HuH-7.5 (cell line): ENCODE data around the gene PNPLA1.
"Not testable (repeated sequence)": the region's sequence is repeated elsewhere in the genome, so short reads cannot be mapped to it uniquely, and the experiment has no call there.

Source experiments
- DNase-seq: peaks from one replicate; pipeline ENCODE4 v3.0.0; 2011; ENCODE audit warnings: low spot score

PNPLA1 gene

DNA sequence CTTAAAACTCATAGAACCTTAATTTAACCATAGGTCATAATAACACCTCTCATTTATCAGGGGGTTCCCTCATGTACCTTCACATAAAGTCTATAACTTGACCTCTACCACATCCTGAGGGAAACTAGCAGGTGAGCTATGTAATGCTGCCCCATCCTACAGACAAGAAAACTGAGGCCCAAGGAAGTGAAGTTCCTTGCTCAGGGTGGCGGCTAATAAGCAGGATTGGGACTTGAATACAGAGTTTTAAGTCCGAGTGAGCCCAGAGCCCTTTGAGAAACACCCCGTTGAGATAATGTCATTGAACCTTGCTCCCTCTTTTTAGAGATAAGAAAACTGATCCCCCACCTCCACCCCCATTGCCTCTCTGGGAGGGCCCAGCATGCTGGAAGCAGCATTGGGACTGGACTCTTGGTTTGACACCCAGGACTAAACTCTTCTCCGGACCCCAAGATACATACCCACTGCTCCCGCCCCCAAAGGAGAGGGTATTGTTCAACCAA lies 66.4 kb downstream of the PNPLA1 start:
- no peak for DNase-seq

DNA sequence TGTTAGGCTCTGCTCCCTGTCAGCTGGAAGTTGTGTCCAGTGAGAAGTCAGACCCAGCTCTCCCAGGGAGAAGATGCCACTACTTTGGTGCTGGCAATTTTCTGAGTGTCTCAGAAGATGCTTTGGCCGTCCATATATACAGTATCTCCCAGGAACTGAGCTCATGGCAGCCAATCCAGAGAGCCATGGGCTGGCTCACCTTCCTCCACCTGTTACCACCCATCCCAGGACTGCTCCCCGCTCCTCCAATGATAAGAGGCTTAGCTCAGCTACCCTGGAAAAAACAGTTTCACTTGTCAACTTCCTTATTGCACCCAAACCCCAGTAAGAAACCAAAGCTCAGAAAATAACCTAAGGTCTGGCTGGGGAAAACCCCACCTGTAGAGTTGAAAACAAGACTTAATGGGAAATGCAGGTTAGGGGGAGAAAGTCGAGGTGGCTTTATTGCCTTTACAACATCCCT lies 67.0 kb downstream of the PNPLA1 start, which contains the start of gene BNIP5:
BNIP5 (minus strand) TSS at position 110 of the 463 bp plus-strand sequence. CDS start 6,198 bp downstream, outside the sequence.
- DNase-seq: no peak

DNA sequence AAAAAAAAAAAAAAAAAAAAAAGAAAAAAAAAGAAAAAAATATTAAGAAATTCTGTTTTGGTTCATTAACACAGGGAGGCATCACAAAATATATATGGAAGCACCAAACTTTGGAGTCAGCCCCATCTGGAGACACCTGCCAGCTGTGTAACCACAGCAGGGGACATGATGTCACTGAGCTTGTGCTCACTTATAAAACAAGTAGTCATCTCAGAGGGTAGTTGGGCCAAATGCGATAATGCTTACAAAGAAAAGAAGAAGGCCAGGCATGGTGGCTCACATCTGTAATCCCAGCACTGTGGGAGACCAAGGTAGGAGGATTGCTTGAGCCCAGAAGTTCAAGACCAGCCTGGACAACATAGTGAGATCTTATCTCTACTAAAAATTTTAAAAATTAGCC lies 68.0 kb downstream of the PNPLA1 start:
- DNase-seq: no peak

DNA sequence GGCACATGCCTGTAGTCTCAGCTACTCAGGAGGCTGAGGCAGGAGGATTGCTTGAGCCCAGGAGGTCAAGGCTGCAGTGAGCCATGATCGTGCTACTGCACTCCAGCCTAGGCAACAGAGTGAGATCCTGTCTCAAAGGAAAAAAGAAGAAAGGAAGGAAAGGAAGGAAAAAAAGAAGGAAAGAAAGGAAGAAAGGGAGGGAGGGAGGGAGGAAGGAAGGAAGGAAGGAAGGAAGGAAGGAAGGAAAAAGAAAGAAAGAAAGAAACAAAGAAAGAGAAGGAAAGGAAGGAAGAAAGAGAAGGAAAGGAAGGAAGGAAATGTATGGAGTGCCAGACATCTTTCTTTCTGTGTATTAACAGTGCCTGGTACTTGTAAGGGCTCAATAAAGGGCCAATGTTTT lies 68.4 kb downstream of the PNPLA1 start:
- not testable (repeated sequence) for DNase-seq

DNA sequence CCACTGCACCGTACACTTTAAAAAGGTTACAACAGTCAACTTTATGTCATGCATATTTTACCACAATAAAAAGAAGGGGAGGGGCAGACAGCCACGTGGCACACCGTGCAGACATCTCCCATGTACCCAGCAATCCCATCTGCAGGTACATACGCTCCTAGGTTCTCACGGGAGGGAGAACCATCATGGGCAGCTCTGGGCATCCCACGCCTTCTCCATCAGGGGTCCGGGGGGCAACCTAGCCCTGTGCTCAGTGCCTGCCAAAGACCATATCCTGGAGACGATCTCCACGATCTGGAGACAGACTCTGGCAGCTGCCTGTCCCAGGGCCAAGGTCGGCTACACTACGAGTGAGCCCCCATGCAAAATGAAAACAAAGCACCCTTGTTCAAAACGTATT lies 69.3 kb downstream of the PNPLA1 start:
- DNase-seq: no peak

DNA sequence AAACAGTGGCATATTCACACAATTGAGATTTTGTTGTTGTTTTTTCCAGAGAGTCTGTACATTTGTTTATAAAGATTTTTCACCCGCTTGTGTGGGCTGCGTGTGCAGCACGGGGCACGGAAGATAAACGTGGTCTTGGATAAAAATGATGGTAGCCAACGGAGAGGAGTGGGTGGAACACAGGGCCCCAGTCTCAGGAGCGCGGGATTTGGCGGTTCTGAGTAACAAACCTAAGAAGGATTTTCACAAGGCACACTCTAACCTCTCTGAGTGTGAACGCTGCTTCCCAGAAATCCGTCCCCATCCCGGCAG lies 70.4 kb downstream of the PNPLA1 start:
- no peak for DNase-seq

DNA sequence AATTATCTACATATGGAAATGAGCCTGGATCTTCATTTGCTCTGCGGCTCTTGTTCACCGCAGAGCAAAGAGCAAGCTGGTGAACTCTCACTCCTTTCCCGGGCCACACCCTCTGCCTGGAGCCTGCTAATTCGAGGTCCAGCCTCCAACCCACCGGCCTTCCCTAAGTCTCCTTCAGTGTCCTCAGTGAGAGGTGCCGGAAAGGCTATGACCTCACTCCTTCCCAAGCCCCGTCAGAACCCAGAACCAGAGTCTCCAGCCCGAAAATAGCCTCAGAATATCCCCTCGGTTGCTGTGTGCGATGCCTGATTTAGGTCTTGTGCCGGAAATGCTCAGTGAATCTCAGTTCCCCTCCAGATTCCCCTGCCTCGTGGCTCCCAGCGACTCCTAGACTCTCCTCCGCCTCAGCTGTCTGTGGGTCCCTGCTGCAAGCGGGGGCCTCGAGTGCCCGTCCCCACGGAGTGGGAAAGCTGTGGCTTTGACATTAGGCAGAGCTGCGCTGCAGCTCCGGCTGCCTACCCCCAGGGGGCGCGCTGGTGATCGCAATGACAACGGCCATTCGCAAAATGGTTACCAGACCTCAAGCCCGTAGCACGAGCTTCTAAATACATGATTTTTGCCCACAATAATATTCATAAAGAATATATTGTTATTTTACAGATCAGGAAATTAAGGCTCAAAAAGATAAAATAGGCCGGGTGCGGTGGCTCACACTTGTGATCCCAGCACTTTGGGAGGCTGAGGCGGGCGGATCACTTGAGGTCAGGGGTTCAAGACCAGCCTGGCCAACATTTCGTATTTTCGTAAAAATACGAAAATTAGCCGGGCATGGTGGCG lies 71.0 kb downstream of the PNPLA1 start:
- DNase-seq: peak; percentile 49

DNA sequence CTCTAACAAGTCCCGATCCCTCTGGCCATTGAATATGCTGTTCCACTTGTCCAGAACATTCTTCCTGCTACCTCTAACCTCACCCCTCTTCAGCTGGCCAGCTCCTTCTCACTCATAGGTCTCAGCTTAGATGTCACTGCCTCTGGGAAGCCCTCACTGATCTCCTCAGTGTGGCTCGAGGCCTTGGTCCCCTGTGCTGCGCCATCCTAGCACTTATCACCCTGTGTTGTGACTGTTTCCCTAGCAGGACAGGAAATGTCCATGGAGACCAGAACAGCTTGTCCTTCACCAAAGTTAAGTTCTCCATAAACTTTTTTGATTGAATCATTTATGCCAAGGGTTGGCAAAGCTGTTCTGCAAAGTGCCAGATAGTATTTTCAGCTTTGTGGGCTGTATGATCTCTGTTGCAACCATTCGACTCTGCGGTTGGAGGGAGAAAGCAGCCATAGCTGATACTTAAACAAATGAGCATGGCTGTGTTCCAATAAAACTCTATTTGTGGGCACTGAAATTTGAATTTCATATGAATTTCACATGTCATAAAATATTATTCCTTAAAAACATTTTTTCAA lies 73.3 kb downstream of the PNPLA1 start:
- DNase-seq: no peak

DNA sequence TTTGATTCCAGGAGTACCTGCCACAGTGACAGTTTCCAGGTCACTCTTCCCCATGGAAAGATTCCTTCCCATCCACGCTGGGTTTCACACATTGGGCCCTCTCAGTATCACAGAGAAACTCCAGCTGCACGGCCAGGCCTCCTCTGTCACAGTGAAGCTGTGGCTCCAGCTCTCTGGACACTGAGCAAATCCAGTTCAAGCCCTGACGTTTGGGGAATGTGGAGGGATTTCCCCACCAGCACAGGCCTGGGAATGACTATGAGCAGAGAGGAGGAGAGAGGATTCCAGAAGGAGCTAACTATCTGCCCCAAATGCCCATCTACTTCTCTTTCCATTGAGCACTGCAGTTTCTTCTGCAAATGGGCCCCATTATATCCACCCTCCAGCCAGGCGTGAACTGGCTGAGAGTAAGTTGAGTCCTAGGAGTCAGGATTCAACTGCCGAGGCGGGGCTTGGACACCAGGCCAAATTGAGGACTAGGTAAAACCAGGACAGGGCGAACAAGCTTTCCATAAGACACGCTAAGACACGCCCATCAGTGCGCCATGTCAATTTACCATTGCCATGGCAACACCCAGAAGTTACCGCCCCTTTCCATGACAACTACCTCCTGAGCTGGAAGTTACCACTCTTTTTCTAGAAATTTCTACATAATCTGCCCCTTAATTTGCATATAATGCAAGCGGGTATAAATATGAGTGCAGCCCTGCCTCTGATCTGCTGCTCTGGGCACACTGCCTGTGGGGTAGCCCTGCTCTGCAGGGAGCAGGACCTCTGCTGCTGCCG lies 76.0 kb downstream of the PNPLA1 start:
- DNase-seq: no peak

DNA sequence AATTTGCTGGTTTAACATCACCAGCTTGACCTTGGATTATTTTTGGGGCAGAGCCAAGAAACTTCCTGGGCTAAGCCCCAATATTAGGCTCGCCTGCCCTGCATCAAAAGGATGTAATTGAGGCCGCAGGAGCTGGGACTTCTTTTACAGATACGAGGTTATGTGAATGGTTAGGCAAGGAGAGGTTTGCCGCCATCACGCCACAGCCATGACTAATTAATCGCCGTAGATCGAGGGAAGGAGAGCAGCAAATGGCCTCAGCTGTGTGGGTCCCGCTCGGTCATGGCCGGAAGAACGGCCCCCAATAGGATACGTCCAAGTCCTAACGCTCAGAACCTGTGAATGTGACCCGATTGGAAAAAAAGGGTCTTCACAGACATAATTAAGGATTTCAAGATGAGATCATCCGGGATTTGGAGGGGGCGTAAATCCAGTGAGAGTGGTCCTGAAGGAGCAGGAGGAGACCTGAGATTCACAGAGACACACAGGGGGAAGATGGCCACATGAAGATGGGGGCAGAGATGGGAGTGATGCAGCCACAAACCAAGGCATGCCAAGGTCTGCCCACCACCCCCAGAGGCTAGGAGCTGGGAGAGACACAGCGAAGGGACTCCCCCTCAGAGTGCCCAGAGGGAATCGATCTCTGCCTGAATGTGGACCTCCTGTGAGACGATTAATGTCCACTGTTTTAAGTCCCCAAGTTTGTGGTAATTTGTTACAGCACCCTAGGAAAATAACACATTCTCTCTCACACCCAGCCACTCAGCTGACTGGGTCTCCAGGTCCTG lies 76.8 kb downstream of the PNPLA1 start:
- no peak for DNase-seq

DNA sequence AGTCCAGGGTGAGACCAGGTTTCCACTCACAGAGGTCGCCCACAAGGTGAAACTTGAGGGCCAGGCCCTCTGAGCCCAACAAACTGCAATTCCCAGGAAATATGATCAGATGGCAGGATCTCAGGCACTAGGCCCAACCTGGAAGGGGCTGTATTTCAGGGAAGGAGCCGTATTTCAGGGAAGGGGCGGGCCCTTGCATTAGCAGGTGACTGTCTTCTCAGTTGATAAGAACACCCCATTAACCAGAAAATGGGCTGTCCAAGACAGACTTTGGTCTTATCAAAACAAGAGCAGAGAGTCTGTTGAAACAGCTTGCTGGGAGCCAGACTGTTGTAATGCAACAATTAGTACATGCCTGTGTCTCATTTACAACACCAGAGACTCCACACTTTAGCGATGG lies 77.8 kb downstream of the PNPLA1 start:
- DNase-seq: no peak

DNA sequence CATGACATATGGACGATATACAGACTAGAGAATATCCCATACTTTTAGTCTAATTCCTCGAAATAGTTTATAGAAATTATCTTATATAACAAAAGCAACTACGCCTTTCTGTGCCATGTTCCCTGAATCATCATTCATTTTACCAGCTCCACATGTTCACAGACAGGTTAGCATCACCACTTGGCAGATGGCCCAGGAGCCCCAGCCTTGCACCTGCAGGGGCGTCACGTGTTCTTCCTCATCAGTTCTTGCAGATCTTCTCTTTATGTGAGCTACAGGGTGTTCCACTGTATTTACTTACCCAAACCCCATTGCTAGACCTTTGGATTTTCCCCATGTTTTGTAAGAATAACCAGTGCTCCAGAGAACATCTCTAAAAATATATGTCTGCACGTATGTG lies 79.4 kb downstream of the PNPLA1 start:
- DNase-seq: no peak

DNA sequence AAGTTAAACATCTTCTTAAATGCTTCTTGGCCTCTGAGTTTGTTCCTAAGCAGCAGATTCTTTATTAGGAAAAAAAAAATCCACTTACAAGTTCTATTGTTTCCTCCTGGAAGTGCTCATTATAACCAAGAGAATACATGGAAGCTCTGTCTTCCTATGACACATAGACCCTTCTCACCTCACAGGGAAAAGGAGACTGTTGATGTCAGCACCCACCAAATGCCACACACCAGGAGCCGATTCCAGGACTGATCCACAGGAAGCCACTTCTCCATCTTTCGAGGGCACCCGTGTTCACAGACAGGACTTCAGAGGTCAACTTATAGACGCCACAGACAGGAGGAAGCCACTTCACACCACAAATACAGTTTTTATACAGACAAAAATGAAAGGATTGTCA lies 80.2 kb downstream of the PNPLA1 start:
- DNase-seq: no peak

DNA sequence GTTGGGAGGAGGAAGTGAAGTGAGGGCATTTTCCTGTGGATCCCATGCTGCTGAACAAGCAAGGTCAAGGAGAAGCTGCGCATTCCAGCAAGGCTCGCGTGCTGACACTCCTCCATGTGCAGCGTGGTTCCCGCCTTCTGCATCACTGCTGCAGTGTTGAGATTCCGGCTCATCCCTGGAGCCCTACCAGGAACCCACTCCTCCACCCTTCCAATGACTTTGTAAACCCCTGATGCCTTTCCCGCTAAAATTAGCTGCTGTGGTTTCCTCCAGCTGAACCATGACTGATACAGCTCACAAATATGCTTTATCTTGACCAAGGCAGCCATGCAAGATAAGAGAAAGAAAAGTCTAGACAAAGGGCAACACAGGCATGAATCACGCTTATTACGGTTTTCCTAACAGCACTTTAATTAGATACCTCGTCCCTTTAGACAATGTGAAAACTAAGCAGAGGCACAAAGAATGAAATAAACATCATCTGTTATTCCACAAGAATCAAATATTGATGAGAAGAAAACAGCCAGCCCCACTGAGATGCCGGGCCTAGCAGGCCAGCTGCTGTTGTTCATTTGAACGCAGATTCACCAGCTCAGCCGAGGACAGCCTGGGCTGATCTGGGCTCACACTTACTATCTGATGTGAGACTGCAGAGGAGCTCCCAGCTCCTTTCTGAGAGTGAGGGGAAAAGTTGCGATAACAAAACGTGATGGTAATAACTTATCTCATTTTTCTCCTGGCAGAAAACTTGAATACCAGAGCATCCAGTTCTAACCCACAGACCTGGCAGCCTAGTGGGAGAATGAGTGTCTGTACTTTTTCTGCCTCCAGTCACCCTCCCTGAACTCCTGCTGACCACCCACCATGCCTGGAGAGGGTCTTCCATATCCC lies 81.1 kb downstream of the PNPLA1 start:
- DNase-seq: no peak

DNA sequence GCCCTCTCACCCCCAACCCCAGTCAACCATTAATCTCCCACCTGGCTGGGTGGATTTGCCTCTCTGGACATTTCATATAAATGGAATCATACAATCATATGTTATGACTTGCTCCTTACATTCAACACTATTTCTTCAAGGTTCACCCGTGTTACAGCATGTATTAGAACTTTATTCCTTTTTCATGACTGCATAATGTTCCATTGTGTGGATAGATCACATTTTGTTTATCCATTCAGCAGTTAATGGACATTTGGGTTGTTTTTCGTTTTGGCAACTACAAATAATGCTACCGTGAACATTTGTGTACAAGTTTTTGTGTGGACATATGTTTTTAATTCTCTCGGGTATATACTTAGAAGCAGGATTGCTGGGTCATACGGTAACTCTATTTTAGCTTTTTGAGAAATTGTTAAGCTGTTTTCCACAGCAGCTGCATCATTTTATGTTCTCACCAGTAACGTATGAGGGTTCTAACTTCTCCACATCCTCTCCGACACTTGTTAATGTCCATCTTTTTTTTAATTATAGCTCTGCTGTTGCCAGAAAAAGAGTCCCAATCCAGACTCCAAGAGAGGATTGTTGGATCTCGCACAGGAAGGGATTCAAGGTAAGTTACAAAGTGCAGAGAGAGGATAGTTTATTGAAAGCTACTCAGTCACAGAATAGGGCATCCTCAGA lies 82.8 kb downstream of the PNPLA1 start:
- DNase-seq: no peak

DNA sequence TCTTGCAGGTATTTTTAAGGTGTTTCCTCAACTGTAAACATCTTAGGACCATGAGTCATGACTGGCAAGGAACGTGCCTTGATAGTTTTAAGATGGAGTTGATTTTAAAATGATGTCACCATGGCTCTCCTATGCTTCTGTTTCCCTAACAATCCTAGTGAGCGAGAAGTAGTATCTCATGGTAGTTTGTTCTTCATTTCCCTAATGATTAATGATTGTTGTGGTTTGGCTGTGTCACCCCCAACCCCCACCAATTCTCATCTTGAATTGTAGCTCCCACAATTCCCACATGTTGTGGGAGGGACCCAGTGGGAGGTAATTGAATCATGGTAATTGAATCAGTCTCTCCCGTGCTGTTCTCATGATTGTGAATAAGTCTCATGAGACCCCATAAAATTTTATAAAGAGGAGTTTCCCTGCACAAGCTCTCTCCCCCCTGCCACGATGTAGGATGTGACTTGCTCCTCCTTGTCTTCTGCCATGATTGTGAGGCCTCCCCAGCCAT lies 83.6 kb downstream of the PNPLA1 start:
- no peak for DNase-seq

DNA sequence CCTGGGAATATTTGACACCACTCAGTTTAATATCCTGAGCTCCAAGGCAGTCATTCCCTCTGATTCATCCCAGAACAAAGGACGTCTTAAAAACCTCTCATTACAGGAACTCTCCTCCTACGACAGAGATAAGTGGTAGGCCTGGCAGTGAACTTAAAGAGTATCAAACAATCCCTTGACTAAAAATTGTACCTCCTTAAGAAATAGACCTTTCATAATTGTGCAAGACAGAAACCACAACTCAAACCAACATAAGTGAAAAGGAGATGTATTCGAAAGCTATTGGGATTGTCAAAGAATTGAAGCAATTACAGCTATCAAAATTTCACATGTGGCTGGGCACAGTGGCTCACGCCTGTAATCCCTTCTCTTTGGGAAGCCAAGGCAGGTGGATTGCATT lies 86.0 kb downstream of the PNPLA1 start:
- DNase-seq: no peak

DNA sequence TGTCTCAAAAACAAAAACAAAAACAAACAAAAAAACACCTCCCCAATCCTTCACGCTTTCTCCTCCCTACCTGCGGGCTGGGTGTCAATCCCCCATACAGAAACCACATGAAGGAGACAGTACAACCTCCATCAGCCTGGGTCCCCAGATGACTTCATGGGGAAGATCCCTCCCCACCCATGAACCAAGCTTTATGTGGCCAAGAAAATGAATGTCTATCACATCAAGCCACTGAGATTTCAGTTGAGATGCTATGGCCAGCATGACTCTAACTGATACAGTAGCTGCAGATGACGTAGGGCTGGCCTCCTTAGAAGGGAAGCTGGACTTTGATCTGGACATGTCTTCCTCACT lies 88.0 kb downstream of the PNPLA1 start:
- DNase-seq: no peak
